ENCODE data around the gene SLC49A3. TPM values are rescaled to one million over a fixed set of nuclear protein-coding genes. Genes with fewer than 3 reads are reported as not detected.
"Not testable (repeated sequence)": the region's sequence is repeated elsewhere in the genome, so short reads cannot be mapped to it uniquely, and the experiment has no call there.

Gene SLC49A3
- total RNA-seq, 1 donor from 2014 or later, result 4.4 TPM

DNA sequence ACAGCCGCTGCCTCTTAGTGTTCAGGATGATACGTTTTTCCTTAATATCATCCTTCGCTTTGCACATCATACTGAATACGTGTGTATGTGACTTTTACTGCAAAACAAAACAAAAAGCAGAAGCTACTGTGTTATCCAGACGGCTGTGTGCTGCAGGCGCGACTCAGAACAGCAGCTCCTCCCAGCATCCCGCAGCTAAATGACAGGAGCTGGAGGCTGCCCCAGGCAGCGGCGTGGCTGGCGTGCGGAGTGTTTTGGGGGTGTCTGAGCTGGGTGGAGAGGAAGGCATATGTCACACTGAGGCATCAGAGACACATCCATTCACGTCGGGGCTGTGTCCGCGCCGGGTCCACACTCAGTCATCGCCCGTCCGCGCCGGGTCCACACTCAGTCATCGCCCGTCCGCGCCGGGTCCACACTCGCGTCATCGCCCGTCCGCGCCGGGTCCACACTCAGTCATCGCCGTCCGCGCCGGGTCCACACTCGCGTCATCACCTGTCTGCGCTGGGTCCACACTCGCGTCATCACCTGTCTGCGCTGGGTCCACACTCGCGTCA lies 33.3 kb upstream of the SLC49A3 start:
- no peak for DNase-seq (ENCODE audit: low read depth in 2 of 2)

DNA sequence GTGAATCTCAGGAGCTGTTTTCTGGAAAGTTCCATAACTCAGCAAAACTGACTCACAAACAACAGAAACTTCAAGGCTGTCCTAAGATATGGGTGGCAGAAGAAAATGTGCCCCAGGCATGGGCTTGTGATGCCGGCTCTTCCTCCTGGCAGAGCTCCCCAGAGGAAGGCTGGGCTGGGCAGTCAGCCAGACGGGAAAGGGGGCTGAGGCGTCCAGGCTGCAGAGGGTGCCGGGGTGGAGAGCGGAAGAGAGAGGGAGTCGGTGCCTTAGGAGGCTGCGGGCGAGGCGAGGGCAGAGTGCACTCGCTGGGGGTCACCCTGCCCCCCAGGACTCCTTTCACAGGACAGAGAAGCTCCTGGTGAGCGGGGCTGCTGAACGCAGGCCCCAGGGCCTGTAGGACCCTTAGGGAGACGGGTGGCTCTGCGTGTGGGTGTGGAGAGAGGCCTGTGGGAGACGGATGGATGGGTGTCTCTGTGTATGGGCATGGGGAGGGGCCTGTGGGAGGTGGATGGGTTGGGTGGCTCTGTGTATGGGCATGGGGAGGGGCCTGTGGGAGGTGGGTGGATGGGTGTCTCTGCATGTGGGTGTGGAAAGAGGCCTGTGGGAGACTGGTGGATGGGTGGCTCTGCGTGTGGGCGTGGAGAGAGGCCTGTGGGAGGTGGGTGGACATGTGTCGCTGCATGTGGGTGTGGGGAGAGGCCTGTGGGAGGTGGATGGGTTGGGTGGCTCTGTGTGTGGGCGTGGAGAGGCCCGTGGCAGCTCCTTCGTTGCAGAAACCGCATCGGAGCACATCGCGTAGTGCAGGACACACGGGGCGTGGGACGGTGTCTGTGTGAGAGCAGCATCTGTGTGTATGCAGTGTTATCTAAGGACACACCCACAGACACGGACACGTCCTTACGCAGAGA lies 32.6 kb upstream of the SLC49A3 start:
- peak in 1 of 2 donors; percentile 26 for DNase-seq (ENCODE audit: low read depth in 2 of 2)

DNA sequence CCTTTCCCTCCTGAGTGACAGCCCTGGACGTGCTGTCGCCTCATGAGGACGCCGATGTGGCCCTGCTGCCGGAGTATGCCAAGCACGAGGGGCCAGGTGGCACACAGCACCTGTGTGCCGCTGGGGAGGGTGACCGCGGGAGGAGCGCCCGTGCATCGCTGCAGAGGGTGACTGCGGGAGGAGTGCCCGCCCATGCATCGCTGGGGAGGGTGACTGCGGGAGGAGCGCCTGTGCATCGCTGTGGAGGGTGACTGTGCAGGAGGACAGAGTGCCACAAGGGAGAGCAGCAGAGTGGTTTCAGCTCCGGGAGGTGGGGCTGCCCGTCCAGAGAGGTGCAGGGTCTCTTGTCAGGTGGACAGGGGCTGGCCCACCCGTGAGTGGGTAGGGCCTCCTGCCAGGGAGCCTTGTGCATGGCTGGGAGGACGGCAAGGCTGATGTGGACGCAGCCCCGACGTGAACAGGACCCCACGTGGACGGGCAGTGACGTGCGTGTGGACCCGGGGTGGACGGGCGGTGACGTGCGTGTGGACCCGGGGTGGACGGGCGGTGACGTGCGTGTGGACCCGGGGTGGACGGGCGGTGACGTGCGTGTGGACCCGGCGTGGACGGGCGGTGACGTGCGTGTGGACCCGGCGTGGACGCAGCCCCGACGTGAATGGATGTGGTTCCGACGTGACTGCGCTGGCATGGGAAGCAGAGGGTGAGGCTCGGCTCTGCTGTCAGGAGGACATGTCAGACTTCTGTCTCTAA lies 31.3 kb upstream of the SLC49A3 start:
- no peak for DNase-seq (ENCODE audit: low read depth in 2 of 2)

DNA sequence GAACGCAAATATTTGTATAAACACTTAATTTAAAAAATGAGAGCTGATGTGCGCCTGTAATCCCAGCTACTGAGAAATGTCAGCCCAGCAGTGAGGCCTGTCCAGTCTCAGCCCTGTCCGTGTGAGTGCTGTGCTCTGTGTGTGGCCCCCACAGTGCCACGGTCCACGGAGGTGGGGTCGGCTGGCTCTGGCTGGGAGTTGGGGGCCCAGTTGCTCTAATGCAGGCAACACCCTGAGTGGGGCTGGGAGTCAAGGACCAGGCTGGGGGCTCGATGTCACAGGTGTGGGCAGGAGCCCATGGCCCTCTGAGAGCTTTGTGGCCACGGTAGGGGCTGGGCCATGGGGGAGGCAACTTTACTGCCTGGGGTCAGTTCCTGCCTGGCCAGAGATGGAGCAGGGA lies 29.5 kb upstream of the SLC49A3 start:
- no peak for DNase-seq (ENCODE audit: low read depth in 2 of 2)

DNA sequence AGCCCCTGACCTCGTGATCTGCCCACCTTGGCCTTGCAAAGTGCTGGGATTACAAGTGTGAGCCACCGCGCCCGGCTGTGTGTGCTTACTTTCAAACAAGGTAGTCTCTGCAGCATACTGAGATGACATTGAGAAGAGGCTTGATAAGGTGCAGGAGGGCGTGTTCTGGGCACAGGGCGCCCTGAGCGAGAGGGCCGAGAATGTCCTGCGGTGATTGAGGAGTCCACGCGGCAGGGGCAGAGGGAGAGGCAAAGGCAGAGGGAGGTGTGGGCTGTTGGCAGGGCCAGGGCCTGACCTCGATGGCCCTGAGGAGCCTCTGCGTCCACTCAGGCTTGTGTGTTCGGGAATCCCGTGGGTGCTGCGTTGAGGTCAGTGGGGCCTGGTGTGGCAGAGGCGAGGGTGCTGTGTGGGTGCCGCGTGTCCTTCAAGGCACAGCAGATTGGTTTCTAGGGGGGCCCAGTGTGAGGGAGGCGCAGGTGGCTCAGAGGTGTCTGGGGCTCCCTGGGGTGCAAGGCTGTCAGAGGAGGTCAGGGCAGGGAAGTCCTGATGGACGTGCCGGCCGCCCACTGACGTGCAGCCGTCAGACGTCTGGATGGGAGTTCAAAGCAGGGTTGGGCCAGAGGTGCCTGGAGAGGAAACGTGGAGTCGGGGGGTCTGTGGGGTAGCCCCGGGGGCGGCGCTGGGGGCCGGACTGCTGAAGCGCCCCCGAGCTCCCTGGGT lies 28.8 kb upstream of the SLC49A3 start:
- DNase-seq (ENCODE audit: low read depth in 2 of 2), result no peak

DNA sequence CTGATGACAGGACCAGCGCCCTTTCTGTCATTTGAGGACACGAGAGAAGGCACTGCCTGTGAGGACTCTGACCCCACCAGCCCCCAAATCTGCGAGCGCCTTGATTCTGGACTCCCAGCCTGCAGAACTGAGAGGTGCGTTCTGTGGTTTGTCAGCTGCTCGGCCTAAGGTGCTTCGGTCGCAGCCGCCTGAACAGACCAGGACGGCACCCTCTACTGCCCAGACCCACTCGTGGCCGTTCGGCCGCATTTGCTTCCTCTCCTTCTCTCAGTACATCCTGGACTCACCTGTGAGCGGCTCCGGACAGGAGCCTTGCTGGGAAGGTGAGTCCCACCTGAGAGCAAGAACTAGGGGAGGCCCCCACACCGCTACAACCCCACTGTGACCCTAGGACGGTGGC lies 25.1 kb upstream of the SLC49A3 start:
- DNase-seq (ENCODE audit: low read depth in 2 of 2), result no peak

DNA sequence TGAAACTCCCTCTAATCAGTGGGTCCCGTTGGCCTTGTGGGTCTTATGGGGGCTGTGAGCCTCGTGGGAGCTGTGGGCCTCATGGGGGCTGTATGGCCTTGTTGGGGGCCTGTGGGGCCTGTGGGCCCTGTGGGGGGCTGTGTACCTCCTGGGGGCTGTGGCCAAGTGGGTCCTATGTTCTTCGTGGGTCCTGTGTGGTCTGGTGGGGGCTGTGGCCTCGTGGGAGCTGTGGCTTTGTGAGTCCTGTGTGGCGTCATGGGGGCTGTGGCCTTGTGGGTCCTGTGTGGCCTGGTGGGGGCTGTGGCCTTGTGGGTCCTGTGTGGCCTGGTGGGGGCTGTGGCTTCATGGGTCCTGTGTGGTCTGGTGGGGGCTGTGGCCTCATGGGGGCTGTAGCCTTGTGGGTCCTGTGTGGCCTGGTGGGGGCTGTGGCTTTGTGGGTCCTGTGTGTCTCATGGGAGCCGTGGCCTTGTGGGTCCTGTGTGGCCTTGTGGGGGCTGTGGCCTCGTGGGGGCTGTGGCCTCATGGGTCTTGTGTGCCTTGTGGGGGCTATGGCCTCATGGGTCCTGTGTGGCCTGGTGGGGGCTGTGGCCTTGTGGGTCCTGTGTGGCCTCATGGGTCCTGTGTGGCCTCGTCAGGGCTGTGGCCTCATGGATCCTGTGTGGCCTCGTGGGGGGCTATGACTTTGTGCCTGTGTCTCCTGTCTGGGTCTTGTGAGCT lies 24.1 kb upstream of the SLC49A3 start:
- DNase-seq (ENCODE audit: low read depth in 2 of 2), result no peak

DNA sequence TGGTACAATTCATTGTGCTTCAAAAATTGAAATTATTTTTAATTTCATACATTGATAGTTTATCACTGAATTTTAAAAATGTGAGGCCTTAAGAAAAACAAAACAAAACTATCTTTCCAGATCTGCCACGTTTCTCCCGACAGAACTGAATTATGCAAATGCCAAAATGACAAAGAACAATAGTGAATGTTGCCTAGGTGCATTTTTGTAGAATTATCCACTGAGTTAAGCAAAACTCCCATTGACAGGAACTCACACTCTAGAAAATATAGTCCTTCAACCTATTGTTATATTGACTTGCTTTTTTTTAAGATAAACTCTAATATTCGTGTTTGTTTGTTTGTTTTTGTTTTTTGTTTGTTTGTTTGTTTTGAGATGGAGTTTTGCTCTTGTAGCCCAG lies 23.1 kb upstream of the SLC49A3 start:
- no peak for DNase-seq (ENCODE audit: low read depth in 2 of 2)

DNA sequence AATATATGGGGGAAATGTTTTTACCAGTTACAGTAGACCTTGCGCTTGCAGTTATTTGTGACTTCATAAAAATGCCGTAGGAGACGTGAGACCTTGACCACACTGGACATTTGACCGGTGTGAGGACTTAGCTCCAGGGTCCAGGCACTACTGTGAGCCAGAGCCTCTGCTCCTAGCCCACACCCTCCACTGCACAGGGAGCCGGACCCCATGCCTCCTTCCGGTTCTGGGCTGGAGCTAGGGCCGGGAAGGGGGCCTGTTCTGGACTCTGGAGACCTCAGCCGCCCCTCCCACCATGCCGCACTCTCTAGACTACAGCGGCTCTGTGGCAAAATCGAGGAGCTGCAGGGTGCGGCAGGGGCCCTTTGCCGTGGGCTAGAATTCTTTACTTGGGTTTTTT lies 22.0 kb upstream of the SLC49A3 start:
- no peak for DNase-seq (ENCODE audit: low read depth in 2 of 2)

DNA sequence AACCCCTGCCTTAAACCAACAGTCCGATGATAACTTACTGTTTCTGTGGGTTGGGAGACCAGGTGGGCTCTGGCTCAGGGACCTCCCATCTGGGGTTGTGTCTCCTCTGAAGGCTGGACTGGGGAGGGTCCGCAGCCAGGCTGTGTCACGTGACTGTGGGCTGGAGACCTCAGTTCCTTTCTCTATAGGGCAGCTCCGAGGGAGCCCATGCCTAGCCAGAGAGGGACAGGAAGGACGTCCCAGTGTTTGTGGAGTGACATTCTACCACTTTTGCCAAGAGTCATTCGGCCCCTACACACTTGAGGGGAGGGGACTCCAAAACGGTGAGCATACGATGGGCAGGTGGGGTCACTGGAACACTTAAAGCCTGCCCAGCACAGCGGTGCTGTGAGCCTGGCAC lies 21.2 kb upstream of the SLC49A3 start:
- DNase-seq (ENCODE audit: low read depth in 2 of 2), result no peak

DNA sequence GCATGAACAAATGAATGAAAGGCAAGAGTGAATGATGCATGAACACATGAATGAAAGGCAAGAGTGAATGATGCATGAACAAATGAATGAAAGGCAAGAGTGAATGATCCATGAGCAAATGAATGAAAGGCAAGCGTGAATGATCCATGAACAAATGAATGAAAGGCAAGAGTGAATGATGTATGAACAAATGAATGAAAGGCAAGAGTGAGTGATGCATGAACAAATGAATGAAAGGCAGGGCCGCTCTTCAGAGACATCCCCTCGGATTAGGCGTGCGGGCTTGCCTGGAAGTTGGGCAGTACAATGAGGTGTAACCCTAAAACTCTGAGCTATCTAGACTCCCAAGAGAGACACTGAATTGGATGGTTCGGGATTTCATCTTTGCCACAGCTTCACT lies 20.4 kb upstream of the SLC49A3 start:
- DNase-seq (ENCODE audit: low read depth in 2 of 2), result no peak

DNA sequence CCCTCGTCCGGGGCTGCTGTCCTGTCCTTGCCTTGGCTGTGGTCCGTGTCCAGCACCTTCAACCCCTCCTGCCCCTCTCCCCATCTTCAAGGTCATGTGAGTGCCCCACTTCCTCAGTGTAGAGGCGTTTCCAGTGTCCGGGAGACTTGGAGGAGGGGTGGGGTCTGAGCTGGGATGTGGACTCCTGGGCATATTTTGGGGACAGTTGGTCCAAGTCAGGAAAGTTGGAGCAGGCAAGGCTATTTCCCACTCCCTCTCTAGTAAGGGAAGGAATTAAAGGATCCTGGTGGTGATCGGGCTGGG lies 19.6 kb upstream of the SLC49A3 start:
- no peak for DNase-seq (ENCODE audit: low read depth in 2 of 2)

DNA sequence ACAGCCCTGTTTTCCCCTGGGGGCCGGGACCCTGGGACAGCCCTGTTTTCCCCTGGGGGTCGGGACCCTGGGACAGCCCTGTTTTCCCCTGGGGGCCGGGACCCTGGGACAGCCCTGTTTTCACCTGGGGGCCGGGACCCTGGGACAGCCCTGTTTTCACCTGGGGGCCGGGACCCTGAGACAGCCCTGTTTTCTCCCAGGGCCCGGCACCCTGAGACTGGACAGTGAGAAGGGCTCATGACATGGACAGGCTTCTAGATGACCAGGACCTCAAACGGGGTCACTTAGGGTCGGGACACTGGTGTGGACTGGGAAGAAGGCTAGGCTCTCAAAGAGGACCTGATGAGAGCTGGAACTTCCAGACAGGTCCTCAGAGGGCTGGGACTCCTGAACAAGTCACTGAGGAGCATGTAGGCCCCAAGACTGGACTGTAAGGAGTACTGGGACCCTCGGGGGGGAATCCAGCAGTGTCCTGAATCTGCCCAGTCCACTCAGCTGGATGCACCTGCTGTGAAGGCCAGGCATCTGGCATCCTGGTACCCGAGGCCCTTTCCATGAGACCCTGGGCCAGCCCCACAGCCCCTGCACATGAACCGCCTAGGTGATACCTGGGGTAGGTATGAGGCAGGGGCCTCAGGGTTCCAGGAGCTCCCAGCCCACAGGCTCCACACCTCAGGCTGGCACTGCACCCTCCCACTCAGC lies 19.1 kb upstream of the SLC49A3 start:
- DNase-seq (ENCODE audit: low read depth in 2 of 2), result no peak

DNA sequence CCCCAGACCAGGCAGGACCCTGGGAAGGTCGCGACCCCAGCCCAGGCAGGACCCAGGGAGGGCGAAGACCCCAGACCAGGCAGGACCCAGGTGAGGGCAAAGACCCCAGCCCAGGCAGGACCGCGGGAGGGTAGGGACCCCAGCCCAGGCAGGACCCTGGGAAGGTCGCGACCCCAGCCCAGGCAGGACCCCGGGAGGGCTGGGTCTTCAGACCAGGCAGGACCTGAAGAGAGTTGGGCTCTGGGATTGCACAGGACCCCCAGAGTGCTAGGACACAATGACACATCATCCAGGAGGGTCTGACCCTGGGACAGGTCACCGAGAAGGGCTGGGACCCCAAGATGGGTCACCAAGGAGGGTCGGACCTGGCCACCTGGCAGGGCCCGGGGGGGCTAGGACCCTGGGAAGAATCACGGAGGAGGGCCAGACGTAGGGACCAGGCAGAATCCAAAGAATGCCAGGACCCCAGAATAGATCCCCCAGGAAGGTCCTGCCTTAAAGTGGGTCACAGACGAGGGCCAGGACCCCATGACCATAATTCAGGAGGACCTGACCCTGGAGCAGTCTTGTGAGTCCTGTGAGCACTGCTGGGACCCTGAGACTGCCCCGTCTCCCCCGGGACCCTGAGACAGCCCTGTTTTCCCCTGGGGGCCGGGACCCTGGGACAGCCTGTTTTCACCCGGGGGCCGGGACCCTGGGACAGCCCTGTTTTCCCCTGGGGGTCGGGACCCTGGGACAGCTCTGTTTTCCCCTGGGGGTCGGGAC lies 18.1 kb upstream of the SLC49A3 start:
- DNase-seq (ENCODE audit: low read depth in 2 of 2), result no peak

DNA sequence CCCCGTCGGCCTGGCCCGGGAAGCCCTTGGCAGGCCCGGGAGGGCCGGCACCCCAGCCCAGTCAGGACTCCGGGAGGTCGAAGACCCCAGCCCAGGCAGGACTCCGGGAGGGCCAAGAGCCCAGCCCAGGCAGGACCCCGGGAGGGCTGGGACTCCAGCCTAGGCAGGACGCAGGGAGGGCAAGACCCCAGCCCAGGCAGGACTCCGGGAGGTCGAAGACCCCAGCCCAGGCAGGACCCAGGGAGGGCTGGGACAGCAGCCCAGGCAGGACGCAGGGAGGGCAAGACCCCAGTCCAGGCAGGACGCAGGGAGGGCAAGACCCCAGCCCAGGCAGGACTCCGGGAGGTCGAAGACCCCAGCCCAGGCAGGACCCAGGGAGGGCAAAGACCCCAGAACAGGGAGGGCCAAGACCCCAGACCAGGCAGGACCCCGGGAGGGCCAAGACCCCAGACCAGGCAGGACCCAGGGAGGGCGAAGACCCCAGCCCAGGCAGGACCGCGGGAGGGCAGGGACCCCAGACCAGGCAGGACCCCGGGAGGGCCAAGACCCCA lies 17.2 kb upstream of the SLC49A3 start:
- not testable (repeated sequence) for DNase-seq (ENCODE audit: low read depth in 2 of 2)

DNA sequence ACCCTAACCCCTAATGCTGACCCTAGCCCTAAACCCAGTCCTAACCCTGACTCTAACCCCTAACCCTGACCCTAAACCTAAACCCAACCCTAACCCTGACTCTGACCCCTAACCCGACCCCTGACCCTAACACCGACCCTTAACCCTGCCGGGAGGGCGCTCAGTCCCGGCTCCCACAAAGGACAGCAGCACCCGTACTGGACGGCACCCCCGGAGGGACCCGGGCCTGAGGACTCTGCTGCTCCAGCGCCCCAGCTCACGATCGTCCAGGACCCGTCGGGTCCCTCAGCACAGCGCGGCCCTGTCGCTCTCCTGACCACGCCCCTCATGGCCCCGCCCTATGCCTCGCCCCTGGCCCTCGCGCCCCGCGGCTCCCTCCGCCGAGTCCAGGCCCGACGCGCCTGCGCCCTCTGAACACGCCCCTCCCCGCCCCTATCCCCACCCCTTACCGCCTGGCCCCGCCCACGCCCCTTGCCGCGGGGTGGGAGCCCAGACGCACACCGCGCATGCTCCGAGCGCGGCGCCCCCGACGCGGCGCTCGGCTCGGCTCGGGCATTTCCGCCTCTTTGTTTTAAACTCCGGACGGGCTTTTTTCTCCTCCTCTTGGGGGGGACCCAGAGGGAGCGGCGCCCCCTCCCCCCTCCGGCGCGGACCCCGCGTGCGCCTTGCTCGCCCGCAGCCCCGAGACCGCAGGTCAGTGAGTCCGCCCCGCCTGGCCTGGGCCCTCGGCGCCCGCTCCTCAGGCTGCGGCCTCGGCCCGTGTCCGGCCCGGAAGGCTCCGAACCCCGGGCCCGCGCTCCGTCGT lies 16.5 kb upstream of the SLC49A3 start, which contains the start of gene PCGF3:
PCGF3 (plus strand) TSS at position 555 of the 805 bp plus-strand sequence. CDS start 27,849 bp downstream, outside the sequence.
- DNase-seq (ENCODE audit: low read depth in 2 of 2), result peak; percentile 87 to 96

DNA sequence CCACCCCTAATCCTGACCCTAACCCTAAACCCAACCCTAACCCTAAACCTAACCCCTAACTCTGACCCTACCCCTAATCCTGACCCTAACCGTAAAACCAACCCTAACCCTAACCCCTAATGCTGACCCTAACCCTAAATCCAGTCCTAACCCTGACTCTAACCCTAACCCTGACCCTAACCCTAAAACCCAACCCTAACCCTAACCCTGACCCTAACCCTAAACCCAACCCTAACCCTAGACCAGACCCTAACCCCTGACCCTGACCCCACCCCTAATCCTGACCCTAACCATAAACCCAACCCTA lies 16.0 kb upstream of the SLC49A3 start:
- DNase-seq (ENCODE audit: low read depth in 2 of 2), result no peak

DNA sequence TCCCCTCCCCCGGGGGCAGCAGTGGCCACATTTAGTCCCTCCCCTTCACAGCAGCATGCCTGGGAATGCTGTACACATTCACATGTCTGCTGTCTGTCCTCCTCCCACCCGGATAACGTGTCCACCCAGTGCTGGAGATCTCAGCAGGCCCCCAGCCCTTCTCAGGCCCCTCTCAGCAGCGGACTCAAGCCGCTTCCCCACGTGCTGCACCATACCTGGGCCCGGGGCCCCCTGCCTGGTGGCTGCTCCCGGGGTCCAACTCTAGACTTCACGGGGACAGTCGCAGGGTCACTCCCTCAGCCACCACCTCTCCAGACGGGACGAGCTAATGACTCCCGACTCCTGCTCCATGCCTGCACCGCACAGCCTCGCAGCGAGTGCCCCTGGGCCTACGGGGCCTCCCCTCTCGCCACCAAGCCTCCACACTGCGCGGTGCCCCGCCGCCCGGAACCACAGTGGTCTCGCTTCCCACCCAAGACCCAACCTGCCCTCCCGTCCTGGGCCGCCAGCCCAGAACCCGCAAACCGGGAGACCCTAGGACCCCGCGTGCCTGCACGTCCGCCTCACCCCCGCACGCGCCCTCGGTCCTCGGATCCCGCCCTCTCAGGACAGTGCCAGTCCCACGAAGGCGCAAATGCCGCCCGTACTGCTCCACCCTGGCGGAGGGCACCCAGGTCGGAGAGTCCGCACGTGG lies 15.4 kb upstream of the SLC49A3 start:
- DNase-seq (ENCODE audit: low read depth in 2 of 2), result no peak

Data from dermis microvascular lymphatic vessel endothelial cell (primary cell).